HepG2 (cell line): ENCODE results near the gene PDCD2L. TPM values are rescaled to one million over a fixed set of nuclear protein-coding genes. Genes with fewer than 3 reads are reported as not detected.

Experiments
- ARNTL ChIP-seq: sonication (generic); formaldehyde crosslinking; IDR thresholded peaks from 2 replicates; pipeline ENCODE4 v1.4.0; 2020; ENCODE audit warnings: mild to moderate bottlenecking, missing genetic modification reagents
- ATF4 ChIP-seq, 2 experiments: fragments of 450-650 bp in 1 of 2; sonication (generic) in 1 of 2; formaldehyde crosslinking; IDR thresholded peaks; 2 replicates each; pipeline versions ENCODE4 v1.5.0 to v1.8.0; 2020 to 2022; ENCODE audit warnings: mild to moderate bottlenecking in 1 of 2, missing genetic modification reagents in 1 of 2
- CERS6 ChIP-seq: sonication (generic); formaldehyde crosslinking; IDR thresholded peaks from 2 replicates; pipeline ENCODE4 v1.5.0; 2020; ENCODE audit warnings: missing genetic modification reagents
- FOXA3 ChIP-seq: IDR thresholded peaks from 2 replicates; pipeline ENCODE4 v1.6.1; 2016; ENCODE audit warnings: missing genetic modification reagents, missing compliant biosample characterization
- IRF2 ChIP-seq: IDR thresholded peaks from 2 replicates; pipeline ENCODE4 v1.6.1; 2018; ENCODE audit warnings: missing genetic modification reagents, missing compliant biosample characterization
- MAZ ChIP-seq, 2 experiments: sonication (generic) in 1 of 2; formaldehyde crosslinking in 1 of 2; IDR thresholded peaks; 2 replicates each; pipeline versions ENCODE4 v1.5.0 to v1.6.1; 2012 to 2020; ENCODE audit warnings: low read depth in 2 of 2, mild to moderate bottlenecking in 2 of 2, borderline replicate concordance in 1 of 2, improper control_type of control experiment in 1 of 2, low read length in 1 of 2, missing genetic modification reagents in 1 of 2, moderate library complexity in 1 of 2
- PITX1 ChIP-seq: sonication (generic); formaldehyde crosslinking; IDR thresholded peaks from 2 replicates; pipeline ENCODE4 v1.5.1; 2020; ENCODE audit warnings: mild to moderate bottlenecking, missing genetic modification reagents
- RARG ChIP-seq: sonication (generic); formaldehyde crosslinking; IDR thresholded peaks from 2 replicates; pipeline ENCODE4 v1.4.0; 2020; ENCODE audit warnings: low read depth, mild to moderate bottlenecking, missing genetic modification reagents
- SIN3B ChIP-seq: fragments of 150-350 bp; IDR thresholded peaks from 2 replicates; pipeline ENCODE4 v1.6.1; 2014; ENCODE audit warnings: low read length
- SKIL ChIP-seq: sonication (generic); formaldehyde crosslinking; IDR thresholded peaks from 2 replicates; pipeline ENCODE4 v1.8.0; 2022; ENCODE audit warnings: missing genetic modification reagents, mild to moderate bottlenecking, moderate library complexity, borderline replicate concordance
- THAP7 ChIP-seq: sonication (generic); formaldehyde crosslinking; IDR thresholded peaks from 2 replicates; pipeline ENCODE4 v1.8.1; 2023; ENCODE audit warnings: mild to moderate bottlenecking, missing genetic modification reagents
- ZKSCAN8 ChIP-seq: IDR thresholded peaks from 2 replicates; pipeline ENCODE4 v1.6.1; 2016; ENCODE audit warnings: borderline replicate concordance, missing genetic modification reagents, missing compliant biosample characterization
- ZNF354B ChIP-seq: sonication (generic); formaldehyde crosslinking; IDR thresholded peaks from 2 replicates; pipeline ENCODE4 v1.8.0; 2022; ENCODE audit warnings: mild to moderate bottlenecking, missing genetic modification reagents
- ZNF616 ChIP-seq: sonication (generic); formaldehyde crosslinking; IDR thresholded peaks from 2 replicates; pipeline ENCODE4 v1.5.0; 2020; ENCODE audit warnings: low read depth, mild to moderate bottlenecking, missing genetic modification reagents
- ZZZ3 ChIP-seq: sonication (generic); formaldehyde crosslinking; IDR thresholded peaks from 2 replicates; pipeline ENCODE4 v1.4.0; 2020; ENCODE audit warnings: missing genetic modification reagents, mild to moderate bottlenecking, borderline replicate concordance
- polyA plus RNA-seq, 8 experiments: library from polyadenylated mRNA; depleted of rRNA in 3 of 8; stranded (reverse) in 7 of 8; unstranded in 1 of 8; fragments of >200 nt; fragmentation: Illumina TruSeq in 4 of 8; extraction: Trizol in 4 of 8; gene quantifications; 2 replicates each; pipeline versions ENCODE4 v1.2.1 to v1.2.3, GENCODE V29; 2011 to 2016; ENCODE audit warnings: low read depth in 4 of 8, missing spikeins in 1 of 8, mixed read lengths in 1 of 8; ENCODE audit not compliant: insufficient read depth in 1 of 8
- total RNA-seq, 5 experiments: library from RNA; depleted of rRNA; stranded (reverse); fragments of >200 nt; fragmentation: Illumina TruSeq; extraction: Trizol; gene quantifications; 2 replicates each; pipeline ENCODE4 v1.2.3, GENCODE V29; 2016; ENCODE audit warnings: low read depth in 1 of 5
- TF ChIP-seq, protein P1 (sequence below): sonication (generic); formaldehyde crosslinking; conservative IDR thresholded peaks from 2 replicates; pipeline ENCODE4 v1.5.0; 2020; ENCODE audit warnings: missing genetic modification reagents
- TF ChIP-seq, protein P2 (sequence below): sonication (generic); formaldehyde crosslinking; IDR thresholded peaks from 2 replicates; pipeline ENCODE4 v1.5.1; 2020; ENCODE audit warnings: missing genetic modification reagents, mild to moderate bottlenecking, borderline replicate concordance
- TF ChIP-seq, protein P3 (sequence below): IDR thresholded peaks from 2 replicates; pipeline ENCODE4 v1.6.1; 2012; ENCODE audit warnings: inconsistent platforms

Gene PDCD2L
- total and polyA plus RNA-seq, 2 of the 13 experiments (the other 11 are each of a cell fraction or from before 2014, with no cell fraction given): 29.3 to 35.2 TPM

- TF ChIP-seq, protein P1, sequence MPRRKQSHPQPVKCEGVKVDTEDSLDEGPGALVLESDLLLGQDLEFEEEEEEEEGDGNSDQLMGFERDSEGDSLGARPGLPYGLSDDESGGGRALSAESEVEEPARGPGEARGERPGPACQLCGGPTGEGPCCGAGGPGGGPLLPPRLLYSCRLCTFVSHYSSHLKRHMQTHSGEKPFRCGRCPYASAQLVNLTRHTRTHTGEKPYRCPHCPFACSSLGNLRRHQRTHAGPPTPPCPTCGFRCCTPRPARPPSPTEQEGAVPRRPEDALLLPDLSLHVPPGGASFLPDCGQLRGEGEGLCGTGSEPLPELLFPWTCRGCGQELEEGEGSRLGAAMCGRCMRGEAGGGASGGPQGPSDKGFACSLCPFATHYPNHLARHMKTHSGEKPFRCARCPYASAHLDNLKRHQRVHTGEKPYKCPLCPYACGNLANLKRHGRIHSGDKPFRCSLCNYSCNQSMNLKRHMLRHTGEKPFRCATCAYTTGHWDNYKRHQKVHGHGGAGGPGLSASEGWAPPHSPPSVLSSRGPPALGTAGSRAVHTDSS: 0 out of 2 replicates have a peak, but pooled peaks have one; percentile 17
- TF ChIP-seq ZKSCAN8 (no peak), ZNF616 (CRISPR knock-in tag) (peak; percentile 71), ZNF354B (CRISPR knock-in tag) (no peak), FOXA3 (CRISPR knock-in tag) (no peak), CERS6 (CRISPR knock-in tag) (peak; percentile 84; the same call in 1 of the 2 replicates), ARNTL (CRISPR knock-in tag) (peak; percentile 85), SKIL (CRISPR knock-in tag) (peak; percentile 12; the same call in 1 of the 2 replicates), IRF2 (CRISPR knock-in tag) (0 out of 2 replicates have a peak, but pooled peaks have one; percentile 23), PITX1 (CRISPR knock-in tag) (peak; percentile 73), MAZ (IDR thresholded peaks at IDR 0.05; ENCODE audit: borderline replicate concordance, low read depth, low read length) (no peak), MAZ (CRISPR knock-in tag; IDR thresholded peaks at IDR 0.05; ENCODE audit: low read depth) (peak; percentile 39; the same call in 1 of the 2 replicates), SIN3B (no peak), THAP7 (no peak; the same call in 1 of the 2 replicates), ZZZ3 (CRISPR knock-in tag) (0 out of 2 replicates have a peak, but pooled peaks have one; percentile 63), ATF4 (CRISPR knock-in tag; IDR thresholded peaks at IDR 0.05) (peak in 1 of 2 experiments; percentile 72; a peak in 2 of 4 replicates), RARG (no peak; the same call in 1 of the 2 replicates)
- TF ChIP-seq, protein P2, sequence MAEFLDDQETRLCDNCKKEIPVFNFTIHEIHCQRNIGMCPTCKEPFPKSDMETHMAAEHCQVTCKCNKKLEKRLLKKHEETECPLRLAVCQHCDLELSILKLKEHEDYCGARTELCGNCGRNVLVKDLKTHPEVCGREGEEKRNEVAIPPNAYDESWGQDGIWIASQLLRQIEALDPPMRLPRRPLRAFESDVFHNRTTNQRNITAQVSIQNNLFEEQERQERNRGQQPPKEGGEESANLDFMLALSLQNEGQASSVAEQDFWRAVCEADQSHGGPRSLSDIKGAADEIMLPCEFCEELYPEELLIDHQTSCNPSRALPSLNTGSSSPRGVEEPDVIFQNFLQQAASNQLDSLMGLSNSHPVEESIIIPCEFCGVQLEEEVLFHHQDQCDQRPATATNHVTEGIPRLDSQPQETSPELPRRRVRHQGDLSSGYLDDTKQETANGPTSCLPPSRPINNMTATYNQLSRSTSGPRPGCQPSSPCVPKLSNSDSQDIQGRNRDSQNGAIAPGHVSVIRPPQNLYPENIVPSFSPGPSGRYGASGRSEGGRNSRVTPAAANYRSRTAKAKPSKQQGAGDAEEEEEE (CRISPR knock-in tag): no peak
- TF ChIP-seq, protein P3, sequence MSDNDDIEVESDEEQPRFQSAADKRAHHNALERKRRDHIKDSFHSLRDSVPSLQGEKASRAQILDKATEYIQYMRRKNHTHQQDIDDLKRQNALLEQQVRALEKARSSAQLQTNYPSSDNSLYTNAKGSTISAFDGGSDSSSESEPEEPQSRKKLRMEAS: peak; percentile 86
These were observed at the start of gene PDCD2L (continued) for GRCh38 chr19:34404109-34404909.
